Stimulated activated CD4-positive, alpha-beta T cell treated with anti-CD3 and anti-CD28 coated beads, Interleukin-12 subunit alpha, Interleukin-12 subunit beta, amount 100 ng/mL, for 48 hours (primary cell): ENCODE measurements around the gene CRTAC1.

Experiments used
- DNase-seq, 3 donors: peaks; one replicate each; pipeline ENCODE4 v3.0.0-alpha.2; 2020; ENCODE audit warnings: low read depth in 2 of 3, low spot score in 1 of 3

The CRTAC1 gene

GRCh38 chr10:97925308-97925938 is 105.0 kb downstream of the CRTAC1 start:
- no peak for DNase-seq

- no peak for DNase-seq
Observed at GRCh38 chr10:97924678-97925077, 105.7 kb downstream of the CRTAC1 start.

- no peak for DNase-seq
Observed at GRCh38 chr10:97923476-97923875, 106.9 kb downstream of the CRTAC1 start.

- DNase-seq, result no peak
Observed at GRCh38 chr10:97923057-97923456, 107.4 kb downstream of the CRTAC1 start.

- no peak for DNase-seq
Observed at GRCh38 chr10:97922022-97922758, 108.2 kb downstream of the CRTAC1 start.

- DNase-seq, result no peak
Observed at GRCh38 chr10:97921581-97922021, 108.8 kb downstream of the CRTAC1 start.

GRCh38 chr10:97920865-97921264 is 109.6 kb downstream of the CRTAC1 start:
- no peak for DNase-seq

GRCh38 chr10:97919012-97919411 is 111.4 kb downstream of the CRTAC1 start:
- no peak for DNase-seq

- no peak for DNase-seq
Observed at GRCh38 chr10:97916586-97916985, 113.8 kb downstream of the CRTAC1 start.

GRCh38 chr10:97915346-97916131 is 114.9 kb downstream of the CRTAC1 start:
- no peak for DNase-seq

- peak; percentile 57 to 77 (median 74) for DNase-seq
Observed at GRCh38 chr10:97914837-97915211, 115.6 kb downstream of the CRTAC1 start.

GRCh38 chr10:97914171-97914836 is 116.1 kb downstream of the CRTAC1 start:
- no peak for DNase-seq

GRCh38 chr10:97913614-97914013 is 116.8 kb downstream of the CRTAC1 start:
- no peak for DNase-seq

GRCh38 chr10:97913193-97913592 is 117.2 kb downstream of the CRTAC1 start:
- DNase-seq, result no peak

GRCh38 chr10:97911217-97911616 is 119.2 kb downstream of the CRTAC1 start:
- no peak for DNase-seq

GRCh38 chr10:97910661-97911060 is 119.8 kb downstream of the CRTAC1 start:
- DNase-seq, result no peak

- no peak for DNase-seq
Observed at GRCh38 chr10:97907830-97908229, 122.6 kb downstream of the CRTAC1 start.

- no peak for DNase-seq
Observed at GRCh38 chr10:97907211-97907610, 123.2 kb downstream of the CRTAC1 start.

GRCh38 chr10:97905276-97905675 is 125.1 kb downstream of the CRTAC1 start:
- no peak for DNase-seq

GRCh38 chr10:97904576-97904975 is 125.8 kb downstream of the CRTAC1 start:
- no peak for DNase-seq

GRCh38 chr10:97904018-97904381 is 126.4 kb downstream of the CRTAC1 start:
- DNase-seq, result no peak
